GM12875 (cell line): ENCODE measurements around the gene KBTBD13.
A peak's percentile ranks its signal among the peaks of the same experiment; 100 is the strongest.

ENCODE experiments used
- H3K4me3 ChIP-seq: one replicate; pipeline ENCODE4 v1.5.1; 2011; ENCODE audit warnings: low read depth, low read length, control low read depth
- CTCF ChIP-seq: IDR thresholded peaks from 2 replicates; pipeline ENCODE4 v1.5.1; 2011; ENCODE audit warnings: low read depth, mild to moderate bottlenecking, control low read depth, inconsistent platforms, low read length, moderate library complexity, borderline replicate concordance; ENCODE audit not compliant: insufficient read depth

The KBTBD13 gene

GRCh38 chr15:65077291-65077980 lies 890 bp downstream of the KBTBD13 start:
- TF ChIP-seq CTCF: no peak
- H3K4me3 ChIP-seq: no peak overlapping the region

GRCh38 chr15:65077981-65078352 lies 1.4 kb downstream of the KBTBD13 start:
- no peak overlapping the region for H3K4me3 ChIP-seq
- TF ChIP-seq CTCF: peak; percentile 35; the same call in 1 of the 2 replicates

- no peak overlapping the region for H3K4me3 ChIP-seq
- no peak for TF ChIP-seq CTCF
These were observed 3.0 kb downstream of the KBTBD13 start for GRCh38 chr15:65079580-65079979.

GRCh38 chr15:65081270-65081669 lies 4.7 kb downstream of the KBTBD13 start:
- no peak overlapping the region for H3K4me3 ChIP-seq
- no peak for TF ChIP-seq CTCF

- no peak for TF ChIP-seq CTCF
- H3K4me3 ChIP-seq: no peak overlapping the region
These were observed 5.2 kb downstream of the KBTBD13 start for GRCh38 chr15:65081758-65082157.

- H3K4me3 ChIP-seq: no peak overlapping the region
These were observed 5.9 kb downstream of the KBTBD13 start for GRCh38 chr15:65082303-65082953.

More at GRCh38 chr15:65082303-65082953, 5.9 kb downstream of the KBTBD13 start:
- TF ChIP-seq CTCF: no peak
